HCT116 (cell line): ENCODE results near the gene HDGFL1. TPM values are rescaled to one million over a fixed set of nuclear protein-coding genes. Genes with fewer than 3 reads are reported as not detected.

ENCODE experiments used
- ATAC-seq: fragments of 200-7000 bp; cut with Tn5 transposase; 2 replicates; pipeline ENCODE4 v1.9.1; 2020; ENCODE audit warnings: mild to moderate bottlenecking, moderate library complexity
- BruUV-seq: library from RNA; stranded (reverse); fragments of 400-500 nt; replicated peaks from 2 replicates; lab custom pipeline; 2021; lab: Mats Ljungman, UMichigan
- CTCF ChIA-PET: fragments of 300-600 bp; sonication (Branson Sonifier 250); formaldehyde crosslinking; loops from one replicate; lab custom pipeline; 2021; ENCODE audit warnings: antibody characterized with exemption; lab: Charles Lee
- POLR2A ChIA-PET: fragments of 300-600, 350-600 bp; sonication (Branson Sonifier 250); formaldehyde crosslinking; loops from one replicate; lab custom pipeline; 2021; ENCODE audit warnings: antibody characterized with exemption; lab: Charles Lee
- RAD21 ChIA-PET, 2 experiments: fragments of 300-600 bp; sonication (Branson Sonifier 250); formaldehyde crosslinking; loops; one replicate each; lab custom pipeline; 2023; ENCODE audit warnings: low total read pairs in 2 of 2; ENCODE audit not compliant: uncharacterized antibody in 2 of 2, unreplicated experiment in 2 of 2, low non-redundant PET in 1 of 2; lab: Charles Lee
- DNase-seq: peaks from one replicate; pipeline ENCODE4 v3.0.0-alpha.2; 2010; ENCODE audit warnings: low read depth, low spot score
- H2AFZ ChIP-seq: fragments of 200-600 bp; shearing (Covaris generic), sonication (generic); 2 replicates; pipeline ENCODE4 v1.6.1; 2017; ENCODE audit warnings: low read depth, mixed run types, mixed read lengths, antibody characterized with exemption, low read length; ENCODE audit not compliant: poor library complexity, severe bottlenecking
- H3K27ac ChIP-seq: 2 replicates; pipeline ENCODE4 v1.5.1; 2012; ENCODE audit warnings: low read depth, low read length
- H3K27me3 ChIP-seq: fragments of 200-600 bp; sonication (generic); 2 replicates; pipeline ENCODE4 v1.6.1; 2016; ENCODE audit warnings: mixed run types, low read length, mixed read lengths; ENCODE audit not compliant: insufficient read depth
- H3K36me3 ChIP-seq, 2 experiments: fragments of 200-500 bp in 1 of 2; fragments of 200-600 bp in 1 of 2; sonication (Bioruptor generic) in 1 of 2; sonication (generic) in 1 of 2; 2 replicates each; pipeline versions ENCODE4 v1.5.1 to v1.6.1; 2014 to 2016; ENCODE audit warnings: low read length in 2 of 2, inconsistent platforms in 1 of 2, mixed read lengths in 1 of 2, mixed run types in 1 of 2; ENCODE audit not compliant: insufficient read depth in 2 of 2, control insufficient read depth in 1 of 2
- H3K4me1 ChIP-seq, 2 experiments: fragments of 200-600 bp in 1 of 2; sonication (generic) in 1 of 2; 2 replicates each; pipeline versions ENCODE4 v1.5.1 to v1.6.1; 2012 to 2017; ENCODE audit warnings: low read length in 2 of 2, inconsistent platforms in 1 of 2, mild to moderate bottlenecking in 1 of 2, mixed read lengths in 1 of 2, mixed run types in 1 of 2, moderate library complexity in 1 of 2; ENCODE audit not compliant: insufficient read depth in 2 of 2, control insufficient read depth in 1 of 2
- H3K4me2 ChIP-seq: fragments of 200-600 bp; sonication (generic); 2 replicates; pipeline ENCODE4 v1.6.1; 2017; ENCODE audit warnings: mixed run types, low read length, mixed read lengths
- H3K4me3 ChIP-seq, 2 experiments: fragments of 200-600 bp in 1 of 2; sonication (generic) in 1 of 2; replicated peaks in 1 of 2; 2 replicates each; pipeline ENCODE4 v1.5.1; 2011 to 2016; ENCODE audit warnings: low read length in 2 of 2, control low read depth in 1 of 2, low read depth in 1 of 2, mild to moderate bottlenecking in 1 of 2, mixed read lengths in 1 of 2, mixed run types in 1 of 2
- H3K79me2 ChIP-seq: fragments of 200-600 bp; sonication (generic); 2 replicates; pipeline ENCODE4 v1.6.1; 2017; ENCODE audit warnings: mild to moderate bottlenecking, mixed run types, low read length, moderate library complexity, mixed read lengths; ENCODE audit not compliant: insufficient read depth
- H3K9ac ChIP-seq: fragments of 200-600 bp; sonication (generic); 2 replicates; pipeline ENCODE4 v1.6.1; 2016; ENCODE audit warnings: low read length, mixed read lengths
- H3K9me2 ChIP-seq: fragments of 200-600 bp; sonication (generic), shearing (Covaris generic); 2 replicates; pipeline ENCODE4 v1.6.1; 2017; ENCODE audit warnings: mixed run types, mild to moderate bottlenecking, moderate library complexity; ENCODE audit not compliant: insufficient read depth
- H3K9me3 ChIP-seq, 2 experiments: fragments of 200-500 bp in 1 of 2; fragments of 200-600 bp in 1 of 2; sonication (Bioruptor generic) in 1 of 2; sonication (generic) in 1 of 2; 2 replicates each; pipeline ENCODE4 v1.6.1; 2014 to 2017; ENCODE audit warnings: low read length in 2 of 2, mixed read lengths in 2 of 2, inconsistent platforms in 1 of 2, low read depth in 1 of 2, mild to moderate bottlenecking in 1 of 2, mixed run types in 1 of 2, moderate library complexity in 1 of 2; ENCODE audit not compliant: control insufficient read depth in 1 of 2, insufficient read depth in 1 of 2
- H4K20me1 ChIP-seq: fragments of 200-600 bp; sonication (generic), shearing (Covaris generic); 2 replicates; pipeline ENCODE4 v1.6.1; 2017; ENCODE audit warnings: mixed run types, mild to moderate bottlenecking, moderate library complexity; ENCODE audit not compliant: insufficient read depth
- ATF3 ChIP-seq: IDR thresholded peaks from 2 replicates; pipeline ENCODE4 v1.6.1; 2012
- ELF1 ChIP-seq: IDR thresholded peaks from 2 replicates; pipeline ENCODE4 v1.6.1; 2012; ENCODE audit warnings: low read depth, borderline replicate concordance
- EZH2 ChIP-seq: fragments of 200-600 bp; sonication (generic); IDR thresholded peaks from 2 replicates; pipeline ENCODE4 v1.6.1; 2017; ENCODE audit warnings: antibody characterized with exemption, mixed run types
- FOSL1 ChIP-seq: IDR thresholded peaks from 2 replicates; pipeline ENCODE4 v1.6.1; 2012; ENCODE audit warnings: low read depth
- MAX ChIP-seq: IDR thresholded peaks from 2 replicates; pipeline ENCODE4 v1.6.1; 2012
- POLR2A ChIP-seq: IDR thresholded peaks from 2 replicates; pipeline ENCODE4 v1.7.0; 2011; ENCODE audit warnings: borderline replicate concordance; ENCODE audit not compliant: insufficient read depth, insufficient read length; ENCODE audit errors: extremely low read depth
- SIN3A ChIP-seq: IDR thresholded peaks from 2 replicates; pipeline ENCODE4 v1.6.1; 2012; ENCODE audit warnings: low read depth
- TCF7L2 ChIP-seq: IDR thresholded peaks from 2 replicates; pipeline ENCODE4 v1.7.0; 2011; ENCODE audit warnings: borderline replicate concordance, inconsistent platforms; ENCODE audit not compliant: insufficient read depth, insufficient read length; ENCODE audit errors: extremely low read depth
- ZBTB33 ChIP-seq: IDR thresholded peaks from 2 replicates; pipeline ENCODE4 v1.6.1; 2011; ENCODE audit warnings: mild to moderate bottlenecking, low read length, moderate library complexity; ENCODE audit not compliant: insufficient replicate concordance; ENCODE audit errors: extremely low read depth
- ZNF274 ChIP-seq: fragments of 200-500 bp; sonication (Bioruptor generic); IDR thresholded peaks from 2 replicates; pipeline ENCODE4 v1.6.1; 2014; ENCODE audit warnings: mild to moderate bottlenecking, low read depth, low read length, inconsistent platforms
- intact Hi-C: fragments of 100-400 bp; cut with micrococcal nuclease; formaldehyde crosslinking; loops from 2 replicates; pipeline ENCODE4 v1.10.0; 2022
- total RNA-seq: library from RNA; stranded (reverse); gene quantifications from one replicate; pipeline ENCODE4 v1.2.1, GENCODE V29; 2021; ENCODE audit not compliant: unreplicated experiment
- TF ChIP-seq, protein P1 (sequence below), 3 experiments: fragments of 200-600 bp in 1 of 3; sonication (generic) in 1 of 3; IDR thresholded peaks in 2 of 3; conservative IDR thresholded peaks in 1 of 3; 2 replicates each; pipeline ENCODE4 v1.5.1; 2012 to 2017; ENCODE audit warnings: low read depth in 2 of 3, low read length in 2 of 3, antibody characterized with exemption in 1 of 3, borderline replicate concordance in 1 of 3, control low read depth in 1 of 3, mild to moderate bottlenecking in 1 of 3, mixed read lengths in 1 of 3, mixed run types in 1 of 3, moderate library complexity in 1 of 3; ENCODE audit not compliant: insufficient read depth in 1 of 3

The HDGFL1 gene
- total RNA-seq, 1 experiment from 2014 or later = not detected

- Histone ChIP-seq H3K36me3 (no peaks in the 10 kb centered on the region), H3K79me2 (no peaks in the 10 kb centered on the region), H3K4me3 (no peak overlapping the region), H3K4me1 (no peaks in the 10 kb centered on the region), H3K27me3 (no peaks in the 10 kb centered on the region), H3K9me3 (peaks cover 0 to 4% of the 10 kb centered on the region in 2 experiments; a peak in 1 of 4 replicates), H3K9ac (no peak overlapping the region), H4K20me1 (no peaks in the 10 kb centered on the region), H3K27ac (no peak overlapping the region), H3K9me2 (no peaks in the 10 kb centered on the region), H3K4me2 (no peak overlapping the region), H2AFZ (no peak overlapping the region)
- DNase-seq (no peak), ATAC-seq (no peak)
- no TSS peak for BruUV-seq
- ChIA-PET CTCF (no interaction called here), RAD21 (no interaction called here), POLR2A (no interaction called here)
- TF ChIP-seq MAX (no peak), SIN3A (no peak), ELF1 (no peak), FOSL1 (no peak), EZH2 (no peak), ATF3 (no peak), POLR2A (no peak), ZNF274 (no peak)
- intact Hi-C loops = no loop called here
Measured at GRCh38 chr6:22593895-22594294, 24.5 kb downstream of the HDGFL1 start.

DNA sequence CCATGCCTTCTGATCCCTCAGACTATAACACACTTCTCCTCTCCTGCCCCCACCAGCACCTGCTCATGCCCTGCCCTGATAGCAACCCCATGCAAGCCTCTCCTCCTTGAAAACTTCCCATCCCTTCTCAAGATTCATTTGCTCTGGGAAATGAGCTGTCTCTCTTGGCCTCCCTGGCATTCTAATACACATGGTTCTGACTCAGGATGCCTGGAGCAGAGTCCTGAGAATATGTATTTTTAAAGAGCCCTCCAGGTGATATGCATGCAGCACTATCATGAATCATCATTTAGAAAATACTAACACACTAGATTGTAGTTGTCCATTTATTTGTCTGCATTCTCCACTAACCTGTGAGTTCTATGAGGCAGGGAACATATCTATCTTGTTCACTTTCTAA, 26.6 kb downstream of the HDGFL1 start:
- Histone ChIP-seq H3K4me2 (no peak overlapping the region), H3K9me3 (peaks cover 0 to 4% of the 10 kb centered on the region in 2 experiments; a peak in 1 of 4 replicates), H3K36me3 (no peaks in the 10 kb centered on the region), H3K4me3 (no peak overlapping the region), H4K20me1 (no peaks in the 10 kb centered on the region), H3K27me3 (no peaks in the 10 kb centered on the region), H2AFZ (no peak overlapping the region), H3K4me1 (no peaks in the 10 kb centered on the region), H3K27ac (no peak overlapping the region), H3K9ac (no peak overlapping the region), H3K79me2 (no peaks in the 10 kb centered on the region), H3K9me2 (no peaks in the 10 kb centered on the region)
- BruUV-seq = no TSS peak
- no peak for ATAC-seq
- ChIA-PET POLR2A (no interaction called here), RAD21 (no interaction called here), CTCF (no interaction called here)
- intact Hi-C loops = no loop called here
- no peak for DNase-seq
- TF ChIP-seq ZBTB33 (no peak), EZH2 (no peak), ELF1 (no peak), TCF7L2 (no peak)
- TF ChIP-seq, protein P1, sequence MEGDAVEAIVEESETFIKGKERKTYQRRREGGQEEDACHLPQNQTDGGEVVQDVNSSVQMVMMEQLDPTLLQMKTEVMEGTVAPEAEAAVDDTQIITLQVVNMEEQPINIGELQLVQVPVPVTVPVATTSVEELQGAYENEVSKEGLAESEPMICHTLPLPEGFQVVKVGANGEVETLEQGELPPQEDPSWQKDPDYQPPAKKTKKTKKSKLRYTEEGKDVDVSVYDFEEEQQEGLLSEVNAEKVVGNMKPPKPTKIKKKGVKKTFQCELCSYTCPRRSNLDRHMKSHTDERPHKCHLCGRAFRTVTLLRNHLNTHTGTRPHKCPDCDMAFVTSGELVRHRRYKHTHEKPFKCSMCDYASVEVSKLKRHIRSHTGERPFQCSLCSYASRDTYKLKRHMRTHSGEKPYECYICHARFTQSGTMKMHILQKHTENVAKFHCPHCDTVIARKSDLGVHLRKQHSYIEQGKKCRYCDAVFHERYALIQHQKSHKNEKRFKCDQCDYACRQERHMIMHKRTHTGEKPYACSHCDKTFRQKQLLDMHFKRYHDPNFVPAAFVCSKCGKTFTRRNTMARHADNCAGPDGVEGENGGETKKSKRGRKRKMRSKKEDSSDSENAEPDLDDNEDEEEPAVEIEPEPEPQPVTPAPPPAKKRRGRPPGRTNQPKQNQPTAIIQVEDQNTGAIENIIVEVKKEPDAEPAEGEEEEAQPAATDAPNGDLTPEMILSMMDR (IDR thresholded peaks at IDR 0.05 in 2 of 3, conservative IDR thresholded peaks at IDR 0.05 in 1 of 3; ENCODE audit: borderline replicate concordance in 1 of 3, insufficient read depth in 1 of 3, low read depth in 2 of 3, low read length in 2 of 3) = no peak
